Measurements from ENCODE around the gene STUB1. TPM values are rescaled to one million over a fixed set of nuclear protein-coding genes. Genes with fewer than 3 reads are reported as not detected.

The STUB1 gene
- total and polyA plus RNA-seq, 2 donors (not counting 1 experiment from before 2014, with no cell fraction given): 94.3 to 116 TPM

DNA sequence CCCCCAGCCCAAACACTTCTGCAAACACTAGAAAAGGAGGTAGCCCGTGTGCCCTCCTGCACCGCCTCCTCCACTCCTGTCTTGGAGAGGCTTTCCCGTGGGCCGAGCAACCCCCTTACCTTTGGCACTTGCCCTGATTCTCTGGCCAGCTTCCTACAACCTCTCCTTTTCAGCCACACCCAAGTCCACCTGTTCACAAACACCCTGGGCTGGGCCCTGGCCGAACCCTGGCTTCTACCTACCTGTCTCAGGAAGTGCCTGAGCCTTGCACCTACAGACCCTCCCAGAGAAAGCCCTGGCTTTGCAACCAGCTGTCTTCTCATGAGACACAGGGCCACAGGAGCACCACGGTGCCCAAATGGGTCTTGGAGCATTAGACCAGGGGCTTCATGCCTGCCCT, 38.7 kb downstream of the STUB1 start:
- no peaks in the 10 kb centered on the region for H3K27me3 Mint-ChIP-seq
- Histone ChIP-seq H4K20me1 (ENCODE audit: control insufficient read depth, insufficient read depth, low read length, poor library complexity, severe bottlenecking) (peaks cover 20% of the 10 kb centered on the region), H3K36me3 (replicated peaks in 1 of 2; ENCODE audit: control extremely low read depth in 1 of 2, control insufficient read depth in 1 of 2, extremely low read depth in 1 of 2, insufficient read depth in 2 of 2, low read length in 1 of 2) (no peaks in the 10 kb centered on the region), H3K27ac (ENCODE audit: low read length in 2 of 2) (no peak overlapping the region), H3K4me1 (ENCODE audit: control insufficient read depth in 2 of 2, insufficient read depth in 2 of 2, low read length in 2 of 2) (peaks cover 28 to 39% of the 10 kb centered on the region in 2 donors), H3K27me3 (replicated peaks in 1 of 4; ENCODE audit: control extremely low read depth in 1 of 4, control insufficient read depth in 3 of 4, insufficient read depth in 4 of 4, low read length in 3 of 4) (peaks cover 0 to 18% (median 9%) of the 10 kb centered on the region in 4 experiments), H3K79me2 (ENCODE audit: control insufficient read depth, insufficient read depth, low read length) (no peaks in the 10 kb centered on the region), H3K4me2 (replicated peaks; ENCODE audit: low read depth, low read length, poor library complexity, severe bottlenecking) (no peak overlapping the region), H3K9ac (ENCODE audit: low read length) (no peak overlapping the region), H3K4me3 (ENCODE audit: control extremely low read depth in 1 of 5, extremely low read depth in 1 of 5, insufficient read depth in 1 of 5, low read depth in 2 of 5, low read length in 4 of 5) (no peak overlapping the region), H3K9me3 (ENCODE audit: control extremely low read depth in 1 of 3, control insufficient read depth in 2 of 3, insufficient read depth in 1 of 3, low read length in 2 of 3) (peaks cover 0 to 15% (median 0%) of the 10 kb centered on the region in 3 donors), H2AFZ (ENCODE audit: insufficient read depth, low read depth, low read length, poor library complexity, severe bottlenecking) (no peak overlapping the region)
- WGBS (ENCODE audit: insufficient coverage): 91% methylated on average over 5 of the region's 6 CpGs
- no peak for TF ChIP-seq EZH2 (IDR thresholded peaks at IDR 0.05; ENCODE audit: borderline replicate concordance, insufficient read depth, low read depth, low read length, poor library complexity, severe bottlenecking)
- TF ChIP-seq, protein P1, sequence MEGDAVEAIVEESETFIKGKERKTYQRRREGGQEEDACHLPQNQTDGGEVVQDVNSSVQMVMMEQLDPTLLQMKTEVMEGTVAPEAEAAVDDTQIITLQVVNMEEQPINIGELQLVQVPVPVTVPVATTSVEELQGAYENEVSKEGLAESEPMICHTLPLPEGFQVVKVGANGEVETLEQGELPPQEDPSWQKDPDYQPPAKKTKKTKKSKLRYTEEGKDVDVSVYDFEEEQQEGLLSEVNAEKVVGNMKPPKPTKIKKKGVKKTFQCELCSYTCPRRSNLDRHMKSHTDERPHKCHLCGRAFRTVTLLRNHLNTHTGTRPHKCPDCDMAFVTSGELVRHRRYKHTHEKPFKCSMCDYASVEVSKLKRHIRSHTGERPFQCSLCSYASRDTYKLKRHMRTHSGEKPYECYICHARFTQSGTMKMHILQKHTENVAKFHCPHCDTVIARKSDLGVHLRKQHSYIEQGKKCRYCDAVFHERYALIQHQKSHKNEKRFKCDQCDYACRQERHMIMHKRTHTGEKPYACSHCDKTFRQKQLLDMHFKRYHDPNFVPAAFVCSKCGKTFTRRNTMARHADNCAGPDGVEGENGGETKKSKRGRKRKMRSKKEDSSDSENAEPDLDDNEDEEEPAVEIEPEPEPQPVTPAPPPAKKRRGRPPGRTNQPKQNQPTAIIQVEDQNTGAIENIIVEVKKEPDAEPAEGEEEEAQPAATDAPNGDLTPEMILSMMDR (IDR thresholded peaks at IDR 0.05): no peak
- H3K9me3 Mint-ChIP-seq (ENCODE audit: insufficient read depth): no peaks in the 10 kb centered on the region
- ATAC-seq (ENCODE audit: low read depth) (no peak), DNase-seq (no peak)
- peak overlapping the region; percentile 42 for H3K4me3 Mint-ChIP-seq
- intact Hi-C loops (cut with micrococcal nuclease): loop anchor here (5.0 kb wide), 1 partner anchor 253 kb away; the partner anchor contains the start of gene LMF1
- POLR2A ChIA-PET: interaction anchor here (0.7 to 1.3 kb wide), 3 partner anchors 9 to 192 kb away, joined by 9 to 11 read pairs (median 11); no protein-coding TSS in a partner anchor
- no peak overlapping the region for H3K27ac Mint-ChIP-seq
- CTCF ChIA-PET: no interaction called here
- peaks cover 11% of the 10 kb centered on the region for H3K4me1 Mint-ChIP-seq

- no peak for ATAC-seq (ENCODE audit: low read depth)
- H3K36me3 ChIP-seq (replicated peaks in 1 of 2; ENCODE audit: control extremely low read depth in 1 of 2, control insufficient read depth in 1 of 2, extremely low read depth in 1 of 2, insufficient read depth in 2 of 2, low read length in 1 of 2): no peaks in the 10 kb centered on the region
- 2% methylated on average over 7 of the region's 16 CpGs for WGBS (ENCODE audit: insufficient coverage)
- peaks cover 20% of the 10 kb centered on the region for H4K20me1 ChIP-seq (ENCODE audit: control insufficient read depth, insufficient read depth, low read length, poor library complexity, severe bottlenecking)
- H3K27me3 ChIP-seq (replicated peaks in 1 of 4; ENCODE audit: control extremely low read depth in 1 of 4, control insufficient read depth in 3 of 4, insufficient read depth in 4 of 4, low read length in 3 of 4): peaks cover 0 to 11% (median 5%) of the 10 kb centered on the region in 4 experiments
- peaks cover 23 to 33% of the 10 kb centered on the region in 2 donors for H3K4me1 ChIP-seq (ENCODE audit: control insufficient read depth in 2 of 2, insufficient read depth in 2 of 2, low read length in 2 of 2)
- H3K4me2 ChIP-seq (replicated peaks; ENCODE audit: low read depth, low read length, poor library complexity, severe bottlenecking): peak overlapping the region; percentile 98
- TF ChIP-seq, protein P1 (IDR thresholded peaks at IDR 0.05): no peak
- DNase-seq: peak; percentile 41
- ChIA-PET POLR2A (interaction anchor here (0.6 to 1.4 kb wide), 7 partner anchors 8 to 379 kb away, joined by 3 to 11 read pairs (median 4); partner anchors contain the start of genes JMJD8 and WDR24), CTCF (interaction anchor here (1.1 to 3.8 kb wide), 3 partner anchors 9 to 65 kb away, joined by 3 to 26 read pairs (median 9); partner anchors contain the start of gene CIAO3)
- H3K9ac ChIP-seq (ENCODE audit: low read length): peak overlapping the region; percentile 77
- H2AFZ ChIP-seq (ENCODE audit: insufficient read depth, low read depth, low read length, poor library complexity, severe bottlenecking): peak overlapping the region; percentile 77
- peaks cover 11% of the 10 kb centered on the region for H3K4me1 Mint-ChIP-seq
- H3K27me3 Mint-ChIP-seq: no peaks in the 10 kb centered on the region
- H3K9me3 ChIP-seq (ENCODE audit: control extremely low read depth in 1 of 3, control insufficient read depth in 2 of 3, insufficient read depth in 1 of 3, low read length in 2 of 3): peaks cover 0 to 11% (median 0%) of the 10 kb centered on the region in 3 donors
- no peaks in the 10 kb centered on the region for H3K79me2 ChIP-seq (ENCODE audit: control insufficient read depth, insufficient read depth, low read length)
- H3K4me3 ChIP-seq (ENCODE audit: control extremely low read depth in 1 of 5, extremely low read depth in 1 of 5, insufficient read depth in 1 of 5, low read depth in 2 of 5, low read length in 4 of 5): peak overlapping the region in 4 of 5 experiments; percentile 65 to 76 (median 74)
- peak overlapping the region in 1 of 2 donors; percentile 86 for H3K27ac ChIP-seq (ENCODE audit: low read length in 2 of 2)
- peak overlapping the region; percentile 84 for H3K4me3 Mint-ChIP-seq
- intact Hi-C loops (cut with micrococcal nuclease): loop anchor here (5.0 kb wide), 2 partner anchors 38 to 252 kb away; partner anchors contain the start of genes JMJD8, LMF1 and STUB1
- peak overlapping the region; percentile 80 for H3K27ac Mint-ChIP-seq
- no peaks in the 10 kb centered on the region for H3K9me3 Mint-ChIP-seq (ENCODE audit: insufficient read depth)
Measured at GRCh38 chr16:719815-720446, 39.7 kb downstream of the STUB1 start.

Data from B cell (primary cell).